ENCODE results near the gene SORBS2. TPM values are rescaled to one million over a fixed set of nuclear protein-coding genes. Genes with fewer than 3 reads are reported as not detected.

Gene SORBS2
- total and polyA plus RNA-seq, 2 of the 4 experiments (the other 2 are of a cell fraction), result 0.18 TPM; not detected in 1

- BruUV-seq (replicated peaks), result no TSS peak
- Histone ChIP-seq H3K27me3 (ENCODE audit: control insufficient read depth, insufficient read depth, low read length) (peaks cover 11% of the 10 kb centered on the region), H2AFZ (replicated peaks; ENCODE audit: low read length, poor library complexity) (no peak overlapping the region), H3K23ac (ENCODE audit: low read depth, low read length) (no peak overlapping the region), H3K9ac (ENCODE audit: low read depth, low read length) (no peak overlapping the region), H4K91ac (ENCODE audit: insufficient read depth, low read depth, low read length) (no peak overlapping the region), H2BK15ac (ENCODE audit: low read depth, low read length) (no peak overlapping the region), H2AK5ac (ENCODE audit: low read depth, low read length) (no peak overlapping the region), H3K4ac (ENCODE audit: low read depth, low read length) (no peak overlapping the region), H3K4me3 (ENCODE audit: insufficient read depth, low read depth, low read length) (no peak overlapping the region), H3K14ac (replicated peaks; ENCODE audit: low read depth, low read length) (no peak overlapping the region), H3K18ac (ENCODE audit: low read depth, low read length) (no peak overlapping the region), H3K4me2 (ENCODE audit: low read depth, low read length) (no peak overlapping the region), H3K9me3 (ENCODE audit: control insufficient read depth, insufficient read depth, low read length) (no peaks in the 10 kb centered on the region), H2BK5ac (ENCODE audit: low read depth, low read length, poor library complexity, severe bottlenecking) (no peak overlapping the region), H3K79me1 (ENCODE audit: low read depth in 1 of 2, low read length in 2 of 2) (no peaks in the 10 kb centered on the region), H4K5ac (ENCODE audit: low read depth, low read length) (no peak overlapping the region), H2BK120ac (ENCODE audit: low read depth, low read length) (no peak overlapping the region), H3K36me3 (ENCODE audit: control insufficient read depth, insufficient read depth, low read length) (no peaks in the 10 kb centered on the region), H3K27ac (ENCODE audit: insufficient read depth, low read length) (no peak overlapping the region), H4K8ac (ENCODE audit: low read depth in 2 of 2, low read length in 2 of 2) (no peak overlapping the region), H3K56ac (ENCODE audit: extremely low read depth, insufficient read depth, low read length) (no peak overlapping the region), H3K9me1 (ENCODE audit: insufficient read depth, low read length) (no peaks in the 10 kb centered on the region), H4K20me1 (ENCODE audit: insufficient read depth, low read length) (no peaks in the 10 kb centered on the region), H2BK20ac (ENCODE audit: low read depth, low read length) (no peak overlapping the region), H3K4me1 (ENCODE audit: control insufficient read depth, insufficient read depth, low read length) (no peaks in the 10 kb centered on the region), H2AK9ac (replicated peaks; ENCODE audit: low read depth, low read length, poor library complexity) (no peak overlapping the region)
- CTCF ChIA-PET, result no interaction called here
- intact Hi-C loops (cut with micrococcal nuclease), result no loop called here
- TF ChIP-seq CHD1 (IDR thresholded peaks at IDR 0.05; ENCODE audit: low read depth, low read length) (no peak), SMC3 (IDR thresholded peaks at IDR 0.05; ENCODE audit: low read depth, low read length) (no peak), RCOR1 (IDR thresholded peaks at IDR 0.05; ENCODE audit: insufficient replicate concordance, low read length) (no peak), CEBPB (IDR thresholded peaks at IDR 0.05; ENCODE audit: low read depth, low read length) (no peak), RAD21 (IDR thresholded peaks at IDR 0.05; ENCODE audit: low read length) (no peak), RFX5 (IDR thresholded peaks at IDR 0.05; ENCODE audit: low read depth, low read length) (no peak)
- TF ChIP-seq, protein P1, sequence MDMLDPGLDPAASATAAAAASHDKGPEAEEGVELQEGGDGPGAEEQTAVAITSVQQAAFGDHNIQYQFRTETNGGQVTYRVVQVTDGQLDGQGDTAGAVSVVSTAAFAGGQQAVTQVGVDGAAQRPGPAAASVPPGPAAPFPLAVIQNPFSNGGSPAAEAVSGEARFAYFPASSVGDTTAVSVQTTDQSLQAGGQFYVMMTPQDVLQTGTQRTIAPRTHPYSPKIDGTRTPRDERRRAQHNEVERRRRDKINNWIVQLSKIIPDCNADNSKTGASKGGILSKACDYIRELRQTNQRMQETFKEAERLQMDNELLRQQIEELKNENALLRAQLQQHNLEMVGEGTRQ (IDR thresholded peaks at IDR 0.05; ENCODE audit: low read depth, low read length), result no peak
- in situ Hi-C loops (cut with MboI; ENCODE audit: low sequenced_read_pairs), result no loop called here
- DNase-seq (no peak), ATAC-seq (ENCODE audit: low read depth) (no peak)
- dilution Hi-C loops (cut with HindIII; ENCODE audit: low sequenced_read_pairs, unreplicated experiment), result no loop called here
- 57% methylated on average over 1 of the region's 1 CpG; no CpG with 5 or more reads in 1 of the 2 experiments for WGBS, 2 experiments (ENCODE audit: extremely low coverage in 2 of 2, insufficient read length in 1 of 2)
- POLR2A ChIA-PET (ENCODE audit: unreplicated experiment), result no interaction called here
These were observed 98.3 kb downstream of the SORBS2 start for GRCh38 chr4:185713731-185714130.

Measured in IMR-90 (cell line).